Myocyte (in vitro differentiated cells): Measurements from ENCODE around the gene IDH2. TPM values are rescaled to one million over a fixed set of nuclear protein-coding genes. Genes with fewer than 3 reads are reported as not detected.

Experiments used
- DNase-seq: peaks from one replicate; pipeline ENCODE4 v3.0.0-alpha.2; 2012; ENCODE audit warnings: low read depth
- total RNA-seq: library from RNA; depleted of rRNA; stranded (reverse); fragments of >200 nt; gene quantifications from 2 replicates; pipeline ENCODE4 v1.2.3, GENCODE V29; 2014

The IDH2 gene
- total RNA-seq, 1 donor from 2014 or later, result 295 TPM

GRCh38 chr15:90064911-90065681 is 37.2 kb downstream of the IDH2 start:
- DNase-seq, result no peak

- DNase-seq, result no peak
These were observed 38.5 kb downstream of the IDH2 start for GRCh38 chr15:90063770-90064247.

- no peak for DNase-seq
These were observed 39.1 kb downstream of the IDH2 start for GRCh38 chr15:90062973-90063769.

- no peak for DNase-seq
These were observed 39.8 kb downstream of the IDH2 start for GRCh38 chr15:90062462-90062932.

- DNase-seq, result no peak
These were observed 40.2 kb downstream of the IDH2 start for GRCh38 chr15:90062023-90062442.

GRCh38 chr15:90060797-90061196 is 41.5 kb downstream of the IDH2 start:
- no peak for DNase-seq

- no peak for DNase-seq
These were observed 42.9 kb downstream of the IDH2 start for GRCh38 chr15:90059208-90059985.

- DNase-seq, result no peak
These were observed 43.5 kb downstream of the IDH2 start for GRCh38 chr15:90058775-90059174.

GRCh38 chr15:90058308-90058707 is 44.0 kb downstream of the IDH2 start:
- DNase-seq, result no peak

GRCh38 chr15:90056529-90056928 is 45.7 kb downstream of the IDH2 start:
- DNase-seq, result no peak

GRCh38 chr15:90055182-90055581 is 47.1 kb downstream of the IDH2 start:
- no peak for DNase-seq

GRCh38 chr15:90054618-90055097 is 47.6 kb downstream of the IDH2 start:
- no peak for DNase-seq

- no peak for DNase-seq
These were observed 48.4 kb downstream of the IDH2 start for GRCh38 chr15:90053685-90054466.

- DNase-seq, result no peak
These were observed 50.4 kb downstream of the IDH2 start for GRCh38 chr15:90051874-90052273.

- no peak for DNase-seq
These were observed 52.3 kb downstream of the IDH2 start for GRCh38 chr15:90049666-90050604.

- no peak for DNase-seq
These were observed 53.2 kb downstream of the IDH2 start for GRCh38 chr15:90049030-90049429.

GRCh38 chr15:90047956-90048575 is 54.2 kb downstream of the IDH2 start:
- DNase-seq, result no peak

GRCh38 chr15:90046911-90047392 is 55.3 kb downstream of the IDH2 start:
- DNase-seq, result no peak

- DNase-seq, result no peak
These were observed 56.0 kb downstream of the IDH2 start for GRCh38 chr15:90046289-90046688.
